HG03097 (cell line): ENCODE results near the gene PSMC3IP.

ENCODE experiments used
- ATAC-seq: cut with Tn5 transposase; IDR thresholded peaks from one replicate; pipeline ENCODE4 v1.9.1; 2021; ENCODE audit not compliant: unreplicated experiment, low FRiP score

Gene PSMC3IP

GRCh38 chr17:42586514-42587230 lies 9.1 kb upstream of the PSMC3IP start:
- ATAC-seq = no peak

GRCh38 chr17:42585353-42585752 lies 7.8 kb upstream of the PSMC3IP start:
- no peak for ATAC-seq

- ATAC-seq = no peak
Measured at GRCh38 chr17:42584880-42585279, 7.4 kb upstream of the PSMC3IP start.

- no peak for ATAC-seq
Measured at GRCh38 chr17:42581744-42582270, 4.3 kb upstream of the PSMC3IP start.

- no peak for ATAC-seq
Measured at GRCh38 chr17:42579794-42580551, 2.4 kb upstream of the PSMC3IP start.

GRCh38 chr17:42578282-42578869 lies 847 bp upstream of the PSMC3IP start:
- peak; percentile 36 for ATAC-seq

- ATAC-seq = peak; percentile 1
Measured at GRCh38 chr17:42577140-42577531, 393 bp downstream of the PSMC3IP start.

- ATAC-seq = no peak
Measured at GRCh38 chr17:42574463-42574862, 3.1 kb downstream of the PSMC3IP start.

- no peak for ATAC-seq
Measured at GRCh38 chr17:42573095-42573494, 4.4 kb downstream of the PSMC3IP start.

GRCh38 chr17:42571435-42572225 lies 5.9 kb downstream of the PSMC3IP start:
- no peak for ATAC-seq

GRCh38 chr17:42568341-42569111 lies 9.0 kb downstream of the PSMC3IP start:
- ATAC-seq = no peak

GRCh38 chr17:42566883-42567573 lies 10.5 kb downstream of the PSMC3IP start, which contains the start of gene MLX:
TSS of gene MLX (plus strand) at chr17:42567100. CDS start at chr17:42567125, 25 bp downstream.
- ATAC-seq = no peak

GRCh38 chr17:42566215-42566882 lies 11.2 kb downstream of the PSMC3IP start:
- no peak for ATAC-seq

- no peak for ATAC-seq
Measured at GRCh38 chr17:42565523-42566214, 11.9 kb downstream of the PSMC3IP start.

GRCh38 chr17:42564815-42565522 lies 12.6 kb downstream of the PSMC3IP start:
- no peak for ATAC-seq

- no peak for ATAC-seq
Measured at GRCh38 chr17:42563950-42564349, 13.6 kb downstream of the PSMC3IP start.

GRCh38 chr17:42563543-42563942 lies 14.0 kb downstream of the PSMC3IP start:
- no peak for ATAC-seq

GRCh38 chr17:42563143-42563509 lies 14.4 kb downstream of the PSMC3IP start:
- ATAC-seq = no peak
